Measurements from ENCODE around the gene RBM45. TPM values are rescaled to one million over a fixed set of nuclear protein-coding genes. Genes with fewer than 3 reads are reported as not detected.

Gene RBM45
- total RNA-seq, 4 donors from 2014 or later = 5.6 to 20.9 (median 9.2) TPM

GRCh38 chr2:178155524-178155923 lies 43.3 kb downstream of the RBM45 start:
- ATAC-seq = no peak
- Histone ChIP-seq H3K27me3 (no peaks in the 10 kb centered on the region), H3K4me1 (no peaks in the 10 kb centered on the region), H3K27ac (no peak overlapping the region), H3K9me3 (no peaks in the 10 kb centered on the region), H3K4me3 (no peak overlapping the region), H3K36me3 (no peaks in the 10 kb centered on the region)
- TF ChIP-seq POLR2AphosphoS5 (IDR thresholded peaks at IDR 0.05) (no peak), POLR2A (IDR thresholded peaks at IDR 0.05) (no peak), EP300 (IDR thresholded peaks at IDR 0.05) (no peak), CTCF (IDR thresholded peaks at IDR 0.05) (no peak)
- WGBS, 2 donors (ENCODE audit: low coverage in 1 of 2) = 100% methylated on average over 1 of the region's 1 CpG; no CpG with 5 or more reads in 1 of the 2 donors

- Histone ChIP-seq H3K27ac (no peak overlapping the region), H3K4me1 (no peaks in the 10 kb centered on the region), H3K27me3 (no peaks in the 10 kb centered on the region), H3K36me3 (no peaks in the 10 kb centered on the region), H3K9me3 (no peaks in the 10 kb centered on the region), H3K4me3 (no peak overlapping the region)
- no peak for ATAC-seq
- TF ChIP-seq CTCF (IDR thresholded peaks at IDR 0.05) = no peak
- TF ChIP-seq EP300 (IDR thresholded peaks at IDR 0.05) = no peak
- no peak for TF ChIP-seq POLR2AphosphoS5 (IDR thresholded peaks at IDR 0.05)
- TF ChIP-seq POLR2A (IDR thresholded peaks at IDR 0.05) = no peak
- 89 to 100% methylated on average over 1 to 5 of the region's 5 CpGs for WGBS, 2 donors (ENCODE audit: low coverage in 1 of 2)
Measured at GRCh38 chr2:178157574-178157973, 45.3 kb downstream of the RBM45 start.

GRCh38 chr2:178159966-178160365 lies 47.7 kb downstream of the RBM45 start:
- Histone ChIP-seq H3K36me3 (no peaks in the 10 kb centered on the region), H3K4me1 (no peaks in the 10 kb centered on the region), H3K27me3 (no peaks in the 10 kb centered on the region), H3K4me3 (no peak overlapping the region), H3K27ac (no peak overlapping the region), H3K9me3 (no peaks in the 10 kb centered on the region)
- WGBS, 2 donors (ENCODE audit: low coverage in 1 of 2) = 83 to 90% methylated on average over 1 of the region's 1 CpG
- no peak for ATAC-seq
- TF ChIP-seq EP300 (IDR thresholded peaks at IDR 0.05) (no peak), CTCF (IDR thresholded peaks at IDR 0.05) (no peak), POLR2A (IDR thresholded peaks at IDR 0.05) (no peak), POLR2AphosphoS5 (IDR thresholded peaks at IDR 0.05) (no peak)

GRCh38 chr2:178160601-178161000 lies 48.4 kb downstream of the RBM45 start:
- Histone ChIP-seq H3K36me3 (no peaks in the 10 kb centered on the region), H3K4me1 (no peaks in the 10 kb centered on the region), H3K9me3 (no peaks in the 10 kb centered on the region), H3K27ac (no peak overlapping the region), H3K4me3 (no peak overlapping the region), H3K27me3 (no peaks in the 10 kb centered on the region)
- 95 to 100% methylated on average over 1 of the region's 1 CpG for whole genome bisulfite sequencing, 2 donors (ENCODE audit: low coverage in 1 of 2)
- no peak for ATAC-seq
- TF ChIP-seq POLR2AphosphoS5 (IDR thresholded peaks at IDR 0.05) = no peak
- no peak for TF ChIP-seq EP300 (IDR thresholded peaks at IDR 0.05)
- TF ChIP-seq CTCF (IDR thresholded peaks at IDR 0.05) = no peak
- TF ChIP-seq POLR2A (IDR thresholded peaks at IDR 0.05) = no peak

GRCh38 chr2:178163395-178163794 lies 51.2 kb downstream of the RBM45 start:
- no peak overlapping the region for H3K27ac ChIP-seq
- no peaks in the 10 kb centered on the region for H3K36me3 ChIP-seq
- H3K9me3 ChIP-seq = no peaks in the 10 kb centered on the region
- 63 to 65% methylated on average over 3 to 4 of the region's 4 CpGs for WGBS, 2 donors (ENCODE audit: low coverage in 1 of 2)
- H3K4me1 ChIP-seq = no peaks in the 10 kb centered on the region
- no peaks in the 10 kb centered on the region for H3K27me3 ChIP-seq
- ATAC-seq = no peak
- TF ChIP-seq POLR2AphosphoS5 (IDR thresholded peaks at IDR 0.05) = no peak
- TF ChIP-seq CTCF (IDR thresholded peaks at IDR 0.05) = no peak
- no peak for TF ChIP-seq POLR2A (IDR thresholded peaks at IDR 0.05)
- TF ChIP-seq EP300 (IDR thresholded peaks at IDR 0.05) = no peak
- no peak overlapping the region for H3K4me3 ChIP-seq
